H7 (cell line): ENCODE measurements around the gene PSAPL1. TPM values are rescaled to one million over a fixed set of nuclear protein-coding genes. Genes with fewer than 3 reads are reported as not detected.

ENCODE experiments used
- DNase-seq: peaks from one replicate; pipeline ENCODE4 v3.0.0; 2012
- H3K27me3 ChIP-seq: 2 replicates; pipeline ENCODE4 v1.6.0; 2011; ENCODE audit warnings: mild to moderate bottlenecking, low read length; ENCODE audit not compliant: control insufficient read depth, insufficient read depth
- H3K36me3 ChIP-seq: replicated peaks from 2 replicates; pipeline ENCODE4 v1.5.1; 2011; ENCODE audit warnings: low read length; ENCODE audit not compliant: control insufficient read depth, insufficient read depth
- H3K4me3 ChIP-seq: 2 replicates; pipeline ENCODE4 v1.5.1; 2011; ENCODE audit warnings: low read depth, mild to moderate bottlenecking, control low read depth, low read length, moderate library complexity; ENCODE audit not compliant: insufficient read depth
- total RNA-seq: library from RNA; depleted of rRNA; stranded (reverse); fragments of >200 nt; shearing (Covaris generic); gene quantifications from 2 replicates; pipeline ENCODE4 v1.2.3, GENCODE V29; 2014

PSAPL1 gene
- total RNA-seq, 1 experiment from 2014 or later = 0.14 TPM

DNA sequence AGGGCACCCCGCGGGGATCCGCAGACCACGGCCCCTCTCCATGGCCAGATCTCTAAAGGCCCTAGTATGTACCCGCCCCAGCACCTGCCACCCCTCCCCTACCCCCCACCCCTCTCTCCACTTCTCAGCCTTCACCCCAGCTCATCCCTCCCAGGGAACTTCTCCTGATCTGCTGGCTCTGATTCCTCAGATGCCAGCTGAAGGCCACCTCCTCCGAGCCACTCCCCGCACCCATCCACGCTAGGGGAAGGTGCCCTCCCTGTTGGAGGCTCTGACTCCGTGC lies 11.9 kb downstream of the PSAPL1 start:
- DNase-seq = no peak
- no peaks in the 10 kb centered on the region; the same call in 1 of the 2 replicates for H3K27me3 ChIP-seq
- H3K4me3 ChIP-seq = no peak overlapping the region
- H3K36me3 ChIP-seq = no peaks in the 10 kb centered on the region

DNA sequence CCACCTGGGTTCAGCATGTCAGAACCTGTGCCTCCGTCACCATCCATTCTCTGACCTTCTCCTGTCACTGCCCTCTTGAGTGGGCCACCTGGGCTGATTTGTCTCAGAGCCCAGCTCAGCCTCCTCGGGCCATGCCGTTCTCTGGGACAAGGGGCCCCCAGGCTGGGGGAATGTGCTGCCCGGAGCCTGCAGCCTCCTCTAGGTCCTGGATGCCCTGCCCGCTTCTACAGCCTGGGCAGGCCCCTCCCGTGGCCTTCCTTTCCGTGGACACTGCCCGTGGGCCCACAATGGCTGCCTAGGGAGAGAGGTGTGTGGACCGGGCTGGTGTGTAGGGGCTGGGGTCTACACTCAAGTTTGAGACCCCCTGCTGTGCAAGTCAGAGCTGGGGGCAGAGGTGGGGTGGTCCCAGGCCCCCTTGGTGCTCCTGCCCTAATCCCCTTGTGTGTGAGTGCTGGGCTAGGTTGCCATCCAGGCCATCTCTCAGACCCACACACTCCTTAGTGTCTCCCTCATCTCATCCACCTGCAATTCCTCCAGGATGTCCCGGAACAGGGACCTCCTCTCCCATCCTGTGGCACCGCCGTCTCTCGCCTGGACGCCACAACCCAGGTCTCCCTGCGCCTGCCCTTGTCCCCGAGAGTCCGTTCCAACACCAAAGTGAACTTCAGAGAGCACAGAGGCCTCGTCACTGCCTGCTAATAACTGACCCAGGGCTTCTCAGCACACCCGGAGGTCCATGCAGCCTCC lies 12.4 kb downstream of the PSAPL1 start:
- peak; percentile 56 for DNase-seq
- Histone ChIP-seq H3K4me3 (no peak overlapping the region), H3K36me3 (no peaks in the 10 kb centered on the region), H3K27me3 (no peaks in the 10 kb centered on the region; the same call in 1 of the 2 replicates)

DNA sequence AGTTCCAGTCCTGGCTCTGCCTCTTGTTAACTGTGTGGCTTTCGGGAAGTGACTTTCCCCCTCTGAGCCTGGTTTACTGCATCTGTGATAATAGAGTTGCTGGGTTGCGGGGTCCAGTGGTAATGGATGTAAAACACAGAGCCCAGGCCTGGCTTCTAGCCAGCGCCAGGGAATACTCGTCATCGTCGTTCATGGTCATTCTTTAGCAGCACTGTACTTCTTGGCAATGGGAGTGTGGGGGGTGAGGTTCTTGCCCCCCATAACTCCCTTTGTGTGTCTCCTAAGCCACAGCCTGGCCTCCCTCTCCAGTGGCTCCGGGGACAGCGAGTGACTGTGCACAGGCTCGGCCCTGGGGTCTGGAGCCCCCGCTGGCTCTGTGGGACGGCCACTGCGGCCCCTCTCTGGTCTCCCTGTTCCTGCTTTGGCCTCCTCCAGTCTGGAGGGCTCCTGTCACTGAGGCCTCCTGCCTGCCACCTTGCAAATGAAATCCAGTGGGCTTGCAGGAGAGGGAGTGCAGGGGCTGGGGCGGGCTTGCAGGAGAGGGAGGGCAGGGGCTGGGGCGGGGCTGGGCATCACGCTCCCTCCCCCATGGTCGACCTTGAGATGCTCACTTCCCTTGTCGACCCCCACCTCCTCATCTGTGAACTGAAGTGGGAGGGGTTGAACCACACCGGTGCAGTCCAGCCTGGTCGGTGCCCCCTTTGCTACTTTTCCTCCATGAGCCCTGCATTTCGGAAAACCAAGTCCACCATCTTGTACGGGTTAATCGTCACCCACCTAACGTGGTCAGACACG lies 13.2 kb downstream of the PSAPL1 start:
- peak; percentile 47 for DNase-seq
- no peak overlapping the region for H3K4me3 ChIP-seq
- H3K27me3 ChIP-seq = peaks cover 2% of the 10 kb centered on the region; the same call in 1 of the 2 replicates
- H3K36me3 ChIP-seq = no peaks in the 10 kb centered on the region

DNA sequence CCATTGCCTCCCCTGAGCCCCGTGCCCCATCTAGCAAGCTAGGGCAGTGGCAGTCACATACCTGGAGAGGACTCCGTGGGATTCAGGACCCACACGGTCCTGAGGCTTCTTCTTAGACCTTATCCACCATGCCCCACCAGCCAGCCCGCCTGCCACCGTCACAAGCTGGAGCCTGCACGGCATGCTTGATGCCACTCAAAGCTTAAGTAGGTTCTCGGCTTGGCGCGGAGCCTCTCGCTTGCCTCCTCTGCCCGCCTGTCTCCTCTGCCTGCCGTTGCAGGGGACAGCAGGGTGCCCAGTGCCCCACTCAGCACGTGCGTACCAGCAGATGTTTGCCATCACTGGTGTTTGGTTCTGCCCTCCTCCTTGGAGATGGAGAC lies 14.1 kb downstream of the PSAPL1 start:
- peak; percentile 28 for DNase-seq
- H3K27me3 ChIP-seq = peaks cover 8% of the 10 kb centered on the region
- H3K36me3 ChIP-seq = no peaks in the 10 kb centered on the region
- no peak overlapping the region for H3K4me3 ChIP-seq

DNA sequence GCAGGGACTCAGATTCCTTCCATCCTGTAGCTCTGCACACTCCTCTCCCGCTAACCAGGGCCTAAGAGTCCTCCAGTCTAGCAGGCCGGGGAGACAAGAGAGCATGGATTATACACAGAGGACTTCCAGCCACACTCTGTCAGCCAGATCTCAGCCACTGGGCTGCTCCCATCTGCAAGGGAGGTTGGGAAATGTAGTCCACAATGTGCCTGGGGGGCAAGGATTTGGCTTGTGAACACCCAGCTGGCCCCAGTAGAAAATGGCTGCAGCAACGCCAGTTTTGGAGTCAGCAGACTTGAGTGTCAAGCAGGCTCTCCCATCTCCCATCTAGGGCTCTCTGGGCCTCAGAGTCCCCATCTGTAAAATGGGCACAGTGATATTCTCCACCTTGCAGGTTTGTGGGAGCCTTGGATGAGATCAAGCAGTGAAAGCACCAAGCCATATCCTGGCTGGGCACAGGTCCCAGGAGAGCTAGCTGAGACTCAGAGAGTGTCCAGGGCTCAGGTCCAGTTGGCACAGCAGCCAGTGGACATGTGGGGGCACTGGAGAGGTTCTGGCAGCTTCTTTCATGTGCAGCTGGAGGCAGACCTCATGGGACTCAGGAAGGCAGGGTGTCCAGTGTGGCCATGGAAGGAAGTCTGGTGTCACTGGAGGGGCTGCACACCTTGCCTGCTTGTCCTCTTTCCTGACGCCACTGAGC lies 14.6 kb downstream of the PSAPL1 start:
- Histone ChIP-seq H3K36me3 (no peaks in the 10 kb centered on the region), H3K4me3 (no peak overlapping the region), H3K27me3 (peaks cover 12% of the 10 kb centered on the region)
- peak; percentile 43 for DNase-seq

DNA sequence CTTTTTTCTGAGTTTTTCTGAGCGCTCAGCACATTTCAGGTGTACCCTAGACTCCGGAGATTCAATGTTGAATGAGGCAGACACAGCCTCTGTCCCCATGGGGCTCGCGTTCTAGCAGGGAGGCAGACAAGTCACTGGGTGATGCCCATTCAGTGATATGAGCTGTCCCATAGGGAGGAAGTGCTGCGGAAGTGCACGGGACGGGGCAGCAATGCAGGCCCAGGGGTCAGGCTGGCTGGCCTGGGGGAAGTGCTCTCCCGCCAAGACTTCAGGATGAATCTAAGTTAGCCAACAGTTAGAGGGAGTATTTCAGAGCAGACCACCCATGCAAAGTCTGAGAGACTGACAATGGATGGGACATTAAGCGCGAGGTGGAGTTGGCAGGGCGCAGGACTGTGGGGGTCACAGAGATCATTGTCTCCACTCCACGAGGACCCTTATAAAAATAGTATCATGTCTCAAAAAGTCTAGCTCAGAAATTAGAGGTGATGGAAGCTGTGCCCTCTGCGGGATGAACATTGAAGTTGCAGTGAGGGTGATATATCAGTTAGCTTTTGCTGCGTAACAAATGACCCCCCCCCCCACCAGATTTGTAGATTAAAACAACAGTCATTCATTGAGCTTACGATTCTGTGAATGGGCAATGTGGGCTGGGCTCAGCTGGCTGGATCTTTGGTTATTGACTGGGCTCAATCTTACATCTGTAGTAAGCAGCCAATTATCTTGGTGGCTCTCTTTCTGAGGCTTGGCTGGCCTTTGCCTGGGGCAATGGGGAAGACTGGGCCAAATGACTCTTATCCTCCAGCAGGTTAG lies 16.4 kb downstream of the PSAPL1 start:
- Histone ChIP-seq H3K36me3 (no peaks in the 10 kb centered on the region), H3K4me3 (no peak overlapping the region)
- DNase-seq = peak; percentile 18

DNA sequence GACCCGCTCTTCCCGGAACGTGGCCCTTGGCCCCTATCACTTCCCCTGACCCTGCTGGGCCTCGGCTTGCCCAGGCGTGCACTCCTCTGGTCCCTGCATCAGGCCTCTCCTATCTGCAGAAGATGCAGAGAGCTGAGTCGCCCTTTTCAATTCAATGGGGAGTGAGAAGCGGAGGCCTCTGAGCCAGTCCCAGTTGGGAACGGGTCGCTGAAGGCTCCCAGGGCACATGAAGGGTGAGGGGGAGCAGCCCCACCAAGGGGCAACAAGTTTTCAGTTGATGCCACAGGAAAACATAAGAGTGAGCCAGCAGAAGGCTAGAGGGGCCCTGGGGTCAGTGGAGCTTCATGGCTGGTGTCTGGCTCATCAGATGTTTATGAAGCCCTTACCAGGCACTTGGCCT lies 17.1 kb downstream of the PSAPL1 start:
- Histone ChIP-seq H3K4me3 (no peak overlapping the region), H3K27me3 (peaks cover 24% of the 10 kb centered on the region), H3K36me3 (no peaks in the 10 kb centered on the region)
- DNase-seq = no peak

More for the DNA sequence above, 16.4 kb downstream of the PSAPL1 start:
- H3K27me3 ChIP-seq = peaks cover 24% of the 10 kb centered on the region

DNA sequence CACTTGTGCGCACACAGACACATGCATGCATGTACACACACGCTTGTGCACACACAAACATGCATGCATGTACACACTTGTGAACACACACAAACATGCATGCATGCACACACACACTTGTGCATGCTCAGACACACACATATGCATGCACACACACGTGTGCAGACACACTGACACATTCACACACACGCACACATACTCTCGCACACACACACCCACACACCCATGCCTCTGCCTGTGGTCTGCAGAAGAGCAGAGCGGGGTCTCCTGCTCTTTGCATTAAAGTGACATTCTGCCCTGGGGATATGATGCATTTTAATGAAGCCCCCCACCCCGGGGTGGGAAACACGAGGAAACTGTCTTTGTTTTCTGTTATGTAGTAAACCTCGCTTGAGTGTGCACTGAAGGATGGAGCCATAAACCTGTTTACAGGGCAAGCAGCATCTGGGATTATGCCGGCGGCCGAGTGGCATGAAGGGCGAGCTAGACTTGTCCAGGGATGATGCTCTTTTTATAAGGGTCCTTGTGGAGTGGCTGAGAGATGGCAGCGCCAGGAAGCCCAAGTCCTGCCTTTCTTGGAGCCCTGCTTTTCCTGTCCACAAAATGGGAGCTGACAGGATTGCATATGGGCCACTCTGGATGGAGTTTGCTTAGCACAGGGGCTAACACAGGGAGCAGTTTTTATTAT lies 17.8 kb downstream of the PSAPL1 start:
- DNase-seq = peak; percentile 7

DNA sequence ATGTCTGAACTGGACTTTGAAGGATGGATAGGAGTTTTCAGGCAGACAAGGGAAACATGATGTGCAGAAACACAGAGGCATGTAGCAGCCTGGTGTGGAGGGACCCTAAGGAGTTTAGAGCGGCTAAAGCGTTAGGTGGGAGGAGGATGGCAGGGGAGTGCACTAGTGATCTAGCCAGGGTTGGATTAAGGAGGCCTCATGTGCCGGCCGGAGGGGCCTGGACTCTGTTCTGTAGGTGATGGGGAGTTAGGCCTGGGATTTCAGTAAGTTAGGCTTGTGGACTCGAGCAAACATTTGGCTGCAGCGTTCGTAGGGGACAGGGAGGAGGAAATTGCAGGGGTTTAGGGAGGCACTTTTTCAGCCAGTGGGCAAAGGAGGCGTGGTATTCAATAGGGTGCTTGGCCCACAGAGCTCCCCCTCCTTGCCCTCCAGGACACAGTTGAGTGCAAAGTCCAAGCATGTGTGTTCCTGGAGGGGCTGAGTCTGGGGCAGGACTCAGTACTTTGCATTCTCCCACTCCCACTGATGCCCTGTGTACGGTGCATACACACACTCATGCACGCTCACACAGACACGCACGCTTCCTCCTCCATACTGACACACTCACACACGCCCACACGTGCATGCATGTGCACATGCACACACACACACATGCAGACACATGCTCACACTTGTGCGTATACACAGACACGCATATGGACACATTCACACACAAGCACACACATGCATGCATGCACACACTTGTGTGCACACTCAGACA lies 18.6 kb downstream of the PSAPL1 start:
- Histone ChIP-seq H3K27me3 (peaks cover 34% of the 10 kb centered on the region), H3K4me3 (no peak overlapping the region), H3K36me3 (no peaks in the 10 kb centered on the region)
- peak; percentile 17 for DNase-seq

More for the DNA sequence above, 17.8 kb downstream of the PSAPL1 start:
- H3K27me3 ChIP-seq = peaks cover 28% of the 10 kb centered on the region
- no peak overlapping the region for H3K4me3 ChIP-seq
- H3K36me3 ChIP-seq = no peaks in the 10 kb centered on the region

DNA sequence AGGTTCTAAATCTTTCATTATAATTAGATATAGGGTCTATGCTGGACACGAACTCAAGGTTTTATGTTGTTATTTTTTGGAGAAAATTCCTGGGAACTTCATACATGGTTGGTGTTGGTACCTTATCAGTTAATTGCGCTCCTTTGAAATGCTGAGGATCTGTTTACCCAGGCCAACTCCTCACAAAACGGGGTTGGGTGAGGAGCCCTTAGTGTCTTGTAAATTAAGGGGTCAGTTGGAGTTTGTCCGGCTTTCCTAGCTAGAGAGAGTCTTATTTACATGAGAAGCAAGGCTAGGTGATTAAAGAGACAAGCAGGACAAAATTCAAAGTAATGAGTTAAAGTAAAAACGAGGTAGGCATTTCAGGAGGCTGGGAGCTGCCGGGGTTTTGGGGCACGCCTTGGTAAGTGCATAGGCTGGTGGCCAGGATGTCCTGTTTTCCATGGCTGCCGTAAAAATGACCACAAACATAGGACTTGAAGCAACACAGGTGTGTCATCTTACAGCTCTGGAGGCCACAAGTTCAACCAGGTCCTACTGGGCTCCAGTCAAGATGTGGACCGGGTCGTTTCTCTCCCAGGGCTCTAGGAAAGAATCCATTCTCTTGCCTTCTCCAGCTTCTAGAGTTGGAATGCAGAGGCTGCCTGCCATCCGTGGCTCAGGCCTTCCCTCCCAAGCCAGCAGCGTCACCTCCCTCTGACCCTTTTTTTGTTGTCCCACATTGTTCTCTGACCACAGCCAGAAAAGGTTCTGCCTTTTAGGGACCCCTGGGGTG lies 19.8 kb downstream of the PSAPL1 start:
- no peaks in the 10 kb centered on the region for H3K36me3 ChIP-seq
- H3K27me3 ChIP-seq = peaks cover 34% of the 10 kb centered on the region
- DNase-seq = peak; percentile 64
- H3K4me3 ChIP-seq = no peak overlapping the region

DNA sequence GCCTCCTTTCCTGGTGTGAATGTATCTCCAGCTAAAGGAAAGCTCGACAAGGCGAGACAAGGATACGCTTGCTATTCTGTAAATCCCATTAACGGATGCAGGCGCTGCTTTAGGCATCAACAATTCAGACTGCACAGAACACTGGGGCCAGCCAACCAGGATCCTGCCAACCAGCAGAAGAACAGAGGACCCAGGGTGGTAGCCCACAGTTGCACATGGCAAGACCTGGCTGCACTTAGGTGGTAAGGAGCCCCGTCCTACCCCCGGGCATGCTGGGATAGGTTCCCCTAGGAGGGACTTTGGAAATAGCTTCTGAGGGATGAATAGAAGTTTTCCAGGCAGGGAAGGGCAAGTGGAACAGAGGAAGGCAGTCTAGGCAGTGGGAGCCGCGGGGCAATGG lies 20.7 kb downstream of the PSAPL1 start:
- DNase-seq = peak; percentile 44
- H3K27me3 ChIP-seq = peaks cover 34% of the 10 kb centered on the region

DNA sequence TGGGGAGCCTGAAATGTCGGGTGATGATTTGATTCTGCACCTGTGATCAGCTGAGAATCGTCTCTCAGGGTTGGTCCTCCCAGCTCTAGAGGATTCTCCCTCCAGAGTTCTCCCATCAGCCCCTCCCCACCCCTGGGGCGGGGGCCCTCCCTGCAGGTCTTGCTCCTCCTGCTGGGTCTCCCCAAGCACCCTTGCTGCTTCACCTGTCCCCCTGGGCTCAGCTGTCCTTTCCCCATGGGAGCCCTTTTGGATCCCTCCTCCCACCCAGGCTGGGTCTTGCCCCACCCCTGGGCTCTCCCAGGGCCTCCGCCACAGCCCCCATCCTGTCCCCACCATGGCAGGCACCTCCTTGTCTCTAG lies 22.2 kb downstream of the PSAPL1 start:
- Histone ChIP-seq H3K4me3 (no peak overlapping the region), H3K36me3 (no peaks in the 10 kb centered on the region), H3K27me3 (peaks cover 34% of the 10 kb centered on the region)
- DNase-seq = no peak

More for the DNA sequence above, 20.7 kb downstream of the PSAPL1 start:
- Histone ChIP-seq H3K36me3 (no peaks in the 10 kb centered on the region), H3K4me3 (no peak overlapping the region)
